ENCODE measurements around the gene KIF6. TPM values are rescaled to one million over a fixed set of nuclear protein-coding genes. Genes with fewer than 3 reads are reported as not detected.

The KIF6 gene
- polyA plus RNA-seq, 2 of the 4 experiments (the other 2 are of a cell fraction) = 0.05 to 0.39 TPM

- WGBS (ENCODE audit: missing lambda C conversion rate) = 0% methylated on average over 2 of the region's 2 CpGs
- ChIA-PET POLR2A (no interaction called here), CTCF (no interaction called here)
- DNase-seq (ENCODE audit: low read depth in 1 of 2, low spot score in 1 of 2) (no peak), ATAC-seq (no peak), FAIRE-seq (no peak)
- no peak overlapping the region for H3K4me2 ChIP-seq
- no peak overlapping the region for H3K27ac ChIP-seq
- no peaks in the 10 kb centered on the region for H3K4me1 ChIP-seq
- no peak overlapping the region for H3K4me3 ChIP-seq
- H3K9me3 ChIP-seq = no peaks in the 10 kb centered on the region
- no peak for TF ChIP-seq RNF2 (IDR thresholded peaks at IDR 0.05; ENCODE audit: borderline replicate concordance, low read depth)
- no peak for TF ChIP-seq HDAC2 (IDR thresholded peaks at IDR 0.05)
- no peak for TF ChIP-seq POLR2A (IDR thresholded peaks at IDR 0.05; ENCODE audit: low read length)
- TF ChIP-seq RAD21 (conservative IDR thresholded peaks at IDR 0.05 in 1 of 2, IDR thresholded peaks at IDR 0.05 in 1 of 2) = no peak
- TF ChIP-seq NR3C1 (IDR thresholded peaks at IDR 0.05) = no peak
- TF ChIP-seq BCL3 (IDR thresholded peaks at IDR 0.05) = no peak
- TF ChIP-seq CBX2 (IDR thresholded peaks at IDR 0.05; ENCODE audit: borderline replicate concordance, low read depth) = no peak
- no peak for TF ChIP-seq EHMT2 (IDR thresholded peaks at IDR 0.05; ENCODE audit: low read depth)
- TF ChIP-seq, protein P1, sequence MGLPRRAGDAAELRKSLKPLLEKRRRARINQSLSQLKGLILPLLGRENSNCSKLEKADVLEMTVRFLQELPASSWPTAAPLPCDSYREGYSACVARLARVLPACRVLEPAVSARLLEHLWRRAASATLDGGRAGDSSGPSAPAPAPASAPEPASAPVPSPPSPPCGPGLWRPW (IDR thresholded peaks at IDR 0.05) = no peak
- TF ChIP-seq PHF8 (IDR thresholded peaks at IDR 0.05; ENCODE audit: borderline replicate concordance, low read depth) = no peak
- no peak for TF ChIP-seq MAX (IDR thresholded peaks at IDR 0.05)
- TF ChIP-seq HOXB13 (CRISPR knock-in tag; IDR thresholded peaks at IDR 0.05; ENCODE audit: low read depth) = no peak
- no peak for TF ChIP-seq NPAS2 (CRISPR knock-in tag; IDR thresholded peaks at IDR 0.05; ENCODE audit: borderline replicate concordance)
- TF ChIP-seq TFCP2L1 (CRISPR knock-in tag; IDR thresholded peaks at IDR 0.05) = no peak
- TF ChIP-seq KDM5A (IDR thresholded peaks at IDR 0.05) = no peak
- no peak for TF ChIP-seq MYC (IDR thresholded peaks at IDR 0.05; ENCODE audit: borderline replicate concordance, low read length)
- TF ChIP-seq PBX3 (IDR thresholded peaks at IDR 0.05) = no peak
- no peak for TF ChIP-seq HEYL (CRISPR knock-in tag; IDR thresholded peaks at IDR 0.05)
- no peak for TF ChIP-seq REST (IDR thresholded peaks at IDR 0.05)
Observed at GRCh38 chr6:39550191-39550590, 175.0 kb downstream of the KIF6 start.

DNA sequence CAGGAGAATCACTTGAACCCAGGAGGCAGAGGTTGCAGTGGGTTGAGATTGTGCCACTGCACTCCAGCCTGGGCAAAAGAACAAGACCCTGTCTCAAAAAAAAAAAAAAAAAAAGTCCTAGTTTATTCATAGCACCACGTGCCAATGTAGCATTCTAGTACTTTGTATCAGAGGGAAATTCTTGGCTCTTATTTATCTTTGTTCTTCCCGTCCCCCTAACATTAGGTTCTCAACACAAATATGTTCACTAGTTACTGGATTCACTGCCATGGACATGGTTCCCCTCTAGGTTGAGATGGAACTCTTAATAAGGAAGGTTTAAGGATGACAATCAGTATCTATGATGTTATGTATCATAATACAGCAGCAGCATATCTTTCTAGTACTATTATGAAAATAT lies 178.5 kb downstream of the KIF6 start:
- no peaks in the 10 kb centered on the region for H3K9me3 ChIP-seq
- ATAC-seq (no peak), FAIRE-seq (no peak), DNase-seq (ENCODE audit: low read depth in 1 of 2, low spot score in 1 of 2) (no peak)
- TF ChIP-seq GATA3 (IDR thresholded peaks at IDR 0.05; ENCODE audit: borderline replicate concordance) = no peak
- TF ChIP-seq HMGXB4 (CRISPR knock-in tag; IDR thresholded peaks at IDR 0.05; ENCODE audit: borderline replicate concordance) = no peak
- TF ChIP-seq EHMT2 (IDR thresholded peaks at IDR 0.05; ENCODE audit: low read depth) = no peak
- TF ChIP-seq FOSB (CRISPR knock-in tag; IDR thresholded peaks at IDR 0.05) = no peak
- TF ChIP-seq SMC3 (IDR thresholded peaks at IDR 0.05) = no peak
- no peak for TF ChIP-seq MYC (IDR thresholded peaks at IDR 0.05; ENCODE audit: borderline replicate concordance, low read length)
- TF ChIP-seq MAZ (IDR thresholded peaks at IDR 0.05; ENCODE audit: borderline replicate concordance, low read depth, low read length) = no peak
- TF ChIP-seq HOXA7 (CRISPR knock-in tag; IDR thresholded peaks at IDR 0.05) = no peak
- no peak for TF ChIP-seq CBX2 (IDR thresholded peaks at IDR 0.05; ENCODE audit: borderline replicate concordance, low read depth)
- no peak for TF ChIP-seq HEYL (CRISPR knock-in tag; IDR thresholded peaks at IDR 0.05)
- no peak for TF ChIP-seq RARB (CRISPR knock-in tag; IDR thresholded peaks at IDR 0.05)
- TF ChIP-seq HOXB13 (CRISPR knock-in tag; IDR thresholded peaks at IDR 0.05; ENCODE audit: low read depth) = no peak
- no peak for TF ChIP-seq RAD21 (conservative IDR thresholded peaks at IDR 0.05 in 1 of 2, IDR thresholded peaks at IDR 0.05 in 1 of 2)
- POLR2A ChIA-PET = no interaction called here
- H3K4me3 ChIP-seq = no peak overlapping the region
- CTCF ChIA-PET = no interaction called here
- H3K27ac ChIP-seq = no peak overlapping the region
- no peaks in the 10 kb centered on the region for H3K4me1 ChIP-seq
- WGBS (ENCODE audit: missing lambda C conversion rate) = 2% methylated on average over 2 of the region's 2 CpGs
- no peak overlapping the region for H3K4me2 ChIP-seq

Measured in A549 (cell line).